NT2/D1 (cell line): Measurements from ENCODE around the gene CPT1A.

ENCODE experiments used
- DNase-seq: peaks from one replicate; pipeline ENCODE4 v3.0.0-alpha.2; 2011; ENCODE audit warnings: low read depth, low spot score
- H3K27me3 ChIP-seq: 2 replicates; pipeline ENCODE4 v1.6.0; 2011; ENCODE audit warnings: mild to moderate bottlenecking; ENCODE audit not compliant: insufficient read length, insufficient read depth
- H3K36me3 ChIP-seq: 2 replicates; pipeline ENCODE4 v1.6.1; 2011; ENCODE audit warnings: mild to moderate bottlenecking, low read length, mixed read lengths; ENCODE audit not compliant: insufficient read depth, insufficient read length
- H3K4me1 ChIP-seq: 2 replicates; pipeline ENCODE4 v1.5.1; 2011; ENCODE audit not compliant: insufficient read depth, insufficient read length
- H3K4me3 ChIP-seq: 2 replicates; pipeline ENCODE4 v1.5.1; 2011; ENCODE audit warnings: low read depth; ENCODE audit not compliant: insufficient read length
- H3K9ac ChIP-seq: 2 replicates; pipeline ENCODE4 v1.6.0; 2011; ENCODE audit warnings: low read depth; ENCODE audit not compliant: insufficient read length
- H3K9me3 ChIP-seq: 2 replicates; pipeline ENCODE4 v1.5.1; 2011; ENCODE audit warnings: mild to moderate bottlenecking, low read length; ENCODE audit not compliant: insufficient read depth
- SUZ12 ChIP-seq: IDR thresholded peaks from 2 replicates; pipeline ENCODE4 v1.6.1; 2011; ENCODE audit not compliant: insufficient read length, insufficient read depth; ENCODE audit errors: extremely low read depth
- YY1 ChIP-seq: IDR thresholded peaks from 2 replicates; pipeline ENCODE4 v1.6.1; 2011; ENCODE audit not compliant: insufficient read length, insufficient read depth
- ZNF274 ChIP-seq: IDR thresholded peaks from 2 replicates; pipeline ENCODE4 v1.6.1; 2011; ENCODE audit warnings: mild to moderate bottlenecking, low read depth, low read length

The CPT1A gene

GRCh38 chr11:68878022-68878421 lies 36.3 kb upstream of the CPT1A start:
- Histone ChIP-seq H3K9ac (no peak overlapping the region), H3K27me3 (no peaks in the 10 kb centered on the region), H3K4me1 (no peaks in the 10 kb centered on the region), H3K9me3 (no peaks in the 10 kb centered on the region), H3K4me3 (no peak overlapping the region), H3K36me3 (no peaks in the 10 kb centered on the region)
- TF ChIP-seq YY1 (no peak), ZNF274 (no peak), SUZ12 (no peak)
- DNase-seq, result no peak

- Histone ChIP-seq H3K27me3 (no peaks in the 10 kb centered on the region), H3K9ac (no peak overlapping the region), H3K4me1 (peaks cover 5% of the 10 kb centered on the region), H3K9me3 (no peaks in the 10 kb centered on the region), H3K36me3 (no peaks in the 10 kb centered on the region), H3K4me3 (no peak overlapping the region)
- TF ChIP-seq YY1 (no peak), SUZ12 (no peak), ZNF274 (no peak)
- DNase-seq, result no peak
Observed at GRCh38 chr11:68872216-68873003, 30.7 kb upstream of the CPT1A start.

- no peaks in the 10 kb centered on the region for H3K36me3 ChIP-seq
- TF ChIP-seq ZNF274 (no peak), YY1 (no peak), SUZ12 (no peak)
- H3K9ac ChIP-seq, result no peak overlapping the region
- H3K9me3 ChIP-seq, result no peaks in the 10 kb centered on the region
- no peak overlapping the region for H3K4me3 ChIP-seq
- peaks cover 5% of the 10 kb centered on the region for H3K4me1 ChIP-seq
- DNase-seq, result no peak
- H3K27me3 ChIP-seq, result no peaks in the 10 kb centered on the region
Observed at GRCh38 chr11:68870470-68870869, 28.8 kb upstream of the CPT1A start.

GRCh38 chr11:68868221-68868835 lies 26.6 kb upstream of the CPT1A start:
- peaks cover 11% of the 10 kb centered on the region; the same call in 1 of the 2 replicates for H3K9me3 ChIP-seq
- no peaks in the 10 kb centered on the region for H3K27me3 ChIP-seq
- TF ChIP-seq SUZ12 (no peak), YY1 (no peak), ZNF274 (no peak)
- no peaks in the 10 kb centered on the region for H3K36me3 ChIP-seq
- DNase-seq, result no peak
- no peak overlapping the region for H3K4me3 ChIP-seq
- no peak overlapping the region for H3K9ac ChIP-seq
- H3K4me1 ChIP-seq, result peaks cover 5% of the 10 kb centered on the region

GRCh38 chr11:68867066-68867465 lies 25.4 kb upstream of the CPT1A start:
- H3K9me3 ChIP-seq, result peaks cover 14% of the 10 kb centered on the region; the same call in 1 of the 2 replicates
- no peak overlapping the region for H3K4me3 ChIP-seq
- no peaks in the 10 kb centered on the region for H3K27me3 ChIP-seq
- no peak for DNase-seq
- no peak for TF ChIP-seq ZNF274
- no peak for TF ChIP-seq SUZ12
- TF ChIP-seq YY1, result no peak
- H3K4me1 ChIP-seq, result peaks cover 5% of the 10 kb centered on the region
- no peaks in the 10 kb centered on the region for H3K36me3 ChIP-seq
- H3K9ac ChIP-seq, result no peak overlapping the region

- Histone ChIP-seq H3K4me1 (peaks cover 3% of the 10 kb centered on the region), H3K4me3 (no peak overlapping the region), H3K36me3 (no peaks in the 10 kb centered on the region), H3K9ac (no peak overlapping the region), H3K27me3 (no peaks in the 10 kb centered on the region), H3K9me3 (peaks cover 14% of the 10 kb centered on the region; the same call in 1 of the 2 replicates)
- no peak for TF ChIP-seq SUZ12
- TF ChIP-seq YY1, result no peak
- TF ChIP-seq ZNF274, result no peak
- no peak for DNase-seq
Observed at GRCh38 chr11:68865241-68865640, 23.5 kb upstream of the CPT1A start.

GRCh38 chr11:68863553-68864265 lies 22.0 kb upstream of the CPT1A start:
- DNase-seq, result no peak
- Histone ChIP-seq H3K9me3 (peaks cover 21% of the 10 kb centered on the region; the same call in 1 of the 2 replicates), H3K9ac (no peak overlapping the region), H3K4me3 (no peak overlapping the region), H3K36me3 (no peaks in the 10 kb centered on the region), H3K27me3 (no peaks in the 10 kb centered on the region), H3K4me1 (no peaks in the 10 kb centered on the region)
- TF ChIP-seq SUZ12 (no peak), ZNF274 (no peak), YY1 (no peak)
